ENCODE results near the gene PER1. TPM values are rescaled to one million over a fixed set of nuclear protein-coding genes. Genes with fewer than 3 reads are reported as not detected.

PER1 gene
- total and polyA plus RNA-seq, 2 of the 8 experiments (the other 6 are each of a cell fraction or from before 2014, with no cell fraction given) = 9.6 to 38.0 TPM

- WGBS, 2 experiments (ENCODE audit: extremely low coverage in 1 of 2, insufficient coverage in 1 of 2, insufficient read length in 1 of 2, insufficient replicate concordance in 2 of 2, low coverage in 1 of 2, low lambda C conversion rate in 2 of 2, missing lambda C conversion rate in 1 of 2) = 63% methylated on average over 2 of the region's 4 CpGs; no CpG with 5 or more reads in 1 of the 2 experiments
- no peak overlapping the region for H3K4me3 ChIP-seq (ENCODE audit: extremely low read depth in 1 of 4, insufficient read depth in 2 of 4, low read depth in 3 of 4, low read length in 4 of 4)
- H4K5ac ChIP-seq (ENCODE audit: insufficient read length, low read depth, low read length) = no peak overlapping the region
- no peak overlapping the region for H4K91ac ChIP-seq (replicated peaks; ENCODE audit: insufficient read length, low read length)
- no peak overlapping the region for H3K9ac ChIP-seq (replicated peaks in 1 of 4; ENCODE audit: extremely low read depth in 1 of 4, low read depth in 3 of 4, low read length in 3 of 4)
- peaks cover 8% of the 10 kb centered on the region for H3K79me1 ChIP-seq (ENCODE audit: low read depth, low read length)
- H2BK120ac ChIP-seq (replicated peaks; ENCODE audit: low read depth, low read length) = no peak overlapping the region
- H3K4me2 ChIP-seq (ENCODE audit: insufficient read depth in 1 of 2, low read depth in 2 of 2, low read length in 2 of 2) = no peak overlapping the region; a peak in 1 of 4 replicates
- ChIA-PET POLR2A (ENCODE audit: partially characterized antibody) (interaction anchor here (1.2 to 15.7 kb wide), 6 partner anchors 9 to 40 kb away, joined by 3 to 289 read pairs (median 4); partner anchors contain the start of gene TMEM107), CTCF (ENCODE audit: partially characterized antibody) (interaction anchor here (0.7 to 10.3 kb wide), 5 partner anchors 10 to 40 kb away, joined by 3 to 133 read pairs (median 4); partner anchors contain the start of gene ALOXE3)
- H3K4me1 ChIP-seq (replicated peaks in 1 of 4; ENCODE audit: control insufficient read depth in 3 of 4, insufficient read depth in 4 of 4, low read length in 3 of 4) = peaks cover 10 to 35% (median 25%) of the 10 kb centered on the region in 4 experiments
- peaks cover 8 to 9% of the 10 kb centered on the region in 2 experiments for H4K20me1 ChIP-seq (replicated peaks in 1 of 2; ENCODE audit: control insufficient read depth in 1 of 2, insufficient read depth in 2 of 2, low read length in 2 of 2)
- H2AFZ ChIP-seq (ENCODE audit: low read length) = no peak overlapping the region
- FAIRE-seq (no peak), DNase-seq (ENCODE audit: low read depth in 1 of 2, low spot score in 2 of 2) (no peak)
- TF ChIP-seq SP1 (IDR thresholded peaks at IDR 0.05; ENCODE audit: low read depth, low read length) (no peak), EP300 (IDR thresholded peaks at IDR 0.05; ENCODE audit: borderline replicate concordance in 1 of 2, low read depth in 2 of 2, low read length in 2 of 2) (no peak), TCF12 (IDR thresholded peaks at IDR 0.05; ENCODE audit: low read depth, low read length) (no peak), BCL11A (IDR thresholded peaks at IDR 0.05; ENCODE audit: low read depth in 2 of 2, low read length in 2 of 2) (no peak), KDM1A (IDR thresholded peaks at IDR 0.05; ENCODE audit: borderline replicate concordance, low read length) (no peak)
- peaks cover 0 to 15% of the 10 kb centered on the region in 2 experiments; a peak in 2 of 4 replicates for H3K79me2 ChIP-seq (ENCODE audit: control insufficient read depth in 1 of 2, insufficient read depth in 2 of 2, low read length in 2 of 2)
- no peak overlapping the region for H3K23ac ChIP-seq (ENCODE audit: insufficient read length)
- peaks cover 0 to 10% (median 5%) of the 10 kb centered on the region in 4 experiments; a peak in 6 of 8 replicates for H3K36me3 ChIP-seq (ENCODE audit: control insufficient read depth in 2 of 4, insufficient read depth in 4 of 4, low read length in 3 of 4)
- H2BK12ac ChIP-seq (ENCODE audit: low read depth, low read length) = no peak overlapping the region
- H3K9me3 ChIP-seq (ENCODE audit: insufficient read depth in 2 of 2, low read depth in 1 of 2, low read length in 1 of 2) = no peaks in the 10 kb centered on the region
- no peak overlapping the region for H2BK15ac ChIP-seq (ENCODE audit: low read length)
- H3K56ac ChIP-seq (replicated peaks; ENCODE audit: insufficient read length, low read depth, low read length) = no peak overlapping the region
- no peak overlapping the region for H3K4ac ChIP-seq (replicated peaks; ENCODE audit: insufficient read length, low read depth, low read length)
- no peak overlapping the region for H4K8ac ChIP-seq (ENCODE audit: extremely low read depth, insufficient read depth, low read length)
- no peak overlapping the region for H3K18ac ChIP-seq (ENCODE audit: extremely low read depth, low read length)
- no peak overlapping the region for H3K14ac ChIP-seq (ENCODE audit: insufficient read length)
- no peak overlapping the region for H2BK5ac ChIP-seq (ENCODE audit: low read depth, low read length)
- no peaks in the 10 kb centered on the region for H3K27me3 ChIP-seq (replicated peaks in 1 of 4; ENCODE audit: control insufficient read depth in 3 of 4, extremely low read depth in 1 of 4, insufficient read depth in 3 of 4, low read length in 3 of 4)
- H3K23me2 ChIP-seq (ENCODE audit: low read depth, low read length) = peaks cover 24% of the 10 kb centered on the region
- no peak overlapping the region for H3K27ac ChIP-seq (ENCODE audit: low read depth, low read length)
- no peak overlapping the region for H2BK20ac ChIP-seq (ENCODE audit: low read length)
- H2AK5ac ChIP-seq (ENCODE audit: low read depth, low read length) = no peak overlapping the region
Measured at GRCh38 chr17:8160224-8160577, 8.0 kb upstream of the PER1 start.

All from H1 (cell line).